GM18507 (cell line): ENCODE results near the gene ATP1B3.
"Not testable (repeated sequence)": the region's sequence is repeated elsewhere in the genome, so short reads cannot be mapped to it uniquely, and the experiment has no call there.

ENCODE experiments used
- DNase-seq: peaks from one replicate; pipeline ENCODE4 v3.0.0; 2011; ENCODE audit warnings: low read depth; ENCODE audit not compliant: insufficient read length; ENCODE audit errors: extremely low spot score
- FAIRE-seq: peaks from 2 replicates; lab custom pipeline; 2011; peaks lifted over from hg19 to GRCh38; lab: Jason Lieb, UNC

The ATP1B3 gene

GRCh38 chr3:141859651-141860050 is 16.8 kb upstream of the ATP1B3 start:
- DNase-seq (no peak), FAIRE-seq (no peak)

GRCh38 chr3:141860086-141860669 is 16.3 kb upstream of the ATP1B3 start:
- DNase-seq: no peak
- FAIRE-seq: no peak

GRCh38 chr3:141860766-141861513 is 15.5 kb upstream of the ATP1B3 start:
- DNase-seq: no peak

GRCh38 chr3:141862279-141862816 is 14.1 kb upstream of the ATP1B3 start:
- no peak for DNase-seq

More at GRCh38 chr3:141860766-141861513, 15.5 kb upstream of the ATP1B3 start:
- FAIRE-seq: no peak

GRCh38 chr3:141863491-141863890 is 13.0 kb upstream of the ATP1B3 start:
- FAIRE-seq: no peak
- DNase-seq: no peak

More at GRCh38 chr3:141862279-141862816, 14.1 kb upstream of the ATP1B3 start:
- FAIRE-seq: no peak

GRCh38 chr3:141864281-141864970 is 12.0 kb upstream of the ATP1B3 start:
- FAIRE-seq (no peak), DNase-seq (no peak)

- DNase-seq (no peak), FAIRE-seq (no peak)
These were observed 11.3 kb upstream of the ATP1B3 start for GRCh38 chr3:141865101-141865500.

- FAIRE-seq (no peak), DNase-seq (no peak)
These were observed 6.3 kb upstream of the ATP1B3 start for GRCh38 chr3:141870091-141870687.

GRCh38 chr3:141875374-141875892 is 1.0 kb upstream of the ATP1B3 start:
- peak; percentile 94 for FAIRE-seq
- peak; percentile 40 for DNase-seq

GRCh38 chr3:141875893-141876380 is 506 bp upstream of the ATP1B3 start:
- no peak for FAIRE-seq
- no peak for DNase-seq

GRCh38 chr3:141876891-141877621 is 613 bp downstream of the ATP1B3 start:
- peak; percentile 23 for DNase-seq
- peak; percentile 66 for FAIRE-seq

- no peak for FAIRE-seq
- DNase-seq: no peak
These were observed 1.5 kb downstream of the ATP1B3 start for GRCh38 chr3:141877911-141878310.

GRCh38 chr3:141878326-141878725 is 1.9 kb downstream of the ATP1B3 start:
- FAIRE-seq (no peak), DNase-seq (no peak)

GRCh38 chr3:141878817-141879216 is 2.4 kb downstream of the ATP1B3 start:
- FAIRE-seq (no peak), DNase-seq (no peak)

- no peak for DNase-seq
- FAIRE-seq: peak; percentile 33
These were observed 5.3 kb downstream of the ATP1B3 start for GRCh38 chr3:141881702-141882101.

GRCh38 chr3:141887051-141887450 is 10.6 kb downstream of the ATP1B3 start:
- no peak for FAIRE-seq
- no peak for DNase-seq

- not testable (repeated sequence) for DNase-seq, FAIRE-seq
These were observed 12.1 kb downstream of the ATP1B3 start for GRCh38 chr3:141888548-141888947.

GRCh38 chr3:141894524-141895176 is 18.2 kb downstream of the ATP1B3 start:
- no peak for FAIRE-seq
- DNase-seq: no peak
